NOMO-1 treated with DMSO at 0.1 percent for 48 hours (cell line): ENCODE data around the gene TNFRSF4.

Experiments
- DNase-seq: peaks from one replicate; lab custom pipeline; 2025; ENCODE audit not compliant: unreplicated experiment; lab: John Stamatoyannopoulos, UW

Gene TNFRSF4

DNA sequence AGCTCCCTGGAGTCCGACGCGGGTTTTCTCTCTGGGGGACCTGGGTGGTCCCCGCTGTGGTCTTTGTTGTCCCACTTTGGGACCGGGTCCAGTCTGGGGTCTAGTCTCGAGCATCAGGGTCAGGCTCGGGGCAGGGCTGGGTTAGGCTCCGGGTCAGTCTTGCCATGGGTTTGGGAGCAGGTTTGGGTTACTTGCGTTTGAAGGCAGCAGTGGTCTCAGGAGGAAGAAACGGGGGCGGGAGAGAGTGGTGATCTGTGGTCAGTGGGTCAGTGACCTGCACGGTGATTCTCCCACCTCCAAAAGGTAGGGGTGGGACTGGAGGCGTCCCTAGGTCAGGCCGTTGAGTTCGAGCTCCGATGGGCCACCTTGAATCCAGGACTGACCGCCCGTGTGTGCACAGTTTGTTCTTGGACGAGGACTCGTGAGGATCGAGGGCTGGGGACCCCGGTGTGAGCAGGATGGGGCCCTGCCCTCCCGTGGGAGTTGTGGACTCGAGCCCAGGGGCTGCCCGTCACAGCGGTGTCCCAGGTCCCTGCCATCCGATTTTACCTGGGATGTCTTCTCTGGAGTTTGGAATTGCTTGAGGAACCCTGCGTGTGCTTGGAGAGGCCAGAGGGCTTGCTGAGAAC is 20.3 kb upstream of the TNFRSF4 start:
- DNase-seq, result no peak

DNA sequence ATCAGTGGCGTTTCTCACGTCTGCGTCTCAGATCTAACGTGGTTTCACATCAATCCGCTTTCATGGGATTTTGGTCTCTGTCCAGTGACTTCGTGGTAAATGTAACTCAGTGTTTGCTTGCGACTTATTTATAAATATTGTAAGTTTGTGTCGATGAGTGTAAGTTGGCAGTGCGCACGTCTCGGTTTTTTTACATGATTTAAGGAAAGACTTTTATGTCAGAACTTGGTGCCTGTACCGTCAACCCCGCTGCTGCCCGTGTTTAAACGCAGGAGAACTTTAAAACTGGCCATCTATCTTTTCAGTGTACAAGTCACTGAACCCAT is 19.6 kb upstream of the TNFRSF4 start:
- DNase-seq, result no peak

GRCh38 chr1:1232796-1233566 is 19.0 kb upstream of the TNFRSF4 start:
- no peak for DNase-seq

- DNase-seq, result no peak
Measured at GRCh38 chr1:1232208-1232795, 18.3 kb upstream of the TNFRSF4 start, which contains the start of gene B3GALT6. Gene B3GALT6, plus strand, starts transcription at chr1:1232237. Its CDS starts 42 bp downstream, at chr1:1232279.

GRCh38 chr1:1231400-1232207 is 17.7 kb upstream of the TNFRSF4 start, which contains the start of gene SDF4:
Gene SDF4, minus strand, starts transcription at chr1:1232001. Its CDS starts 3,229 bp downstream, at chr1:1228772.
- DNase-seq, result peak; percentile 92

- peak; percentile 26 for DNase-seq
Measured at GRCh38 chr1:1230656-1231399, 16.9 kb upstream of the TNFRSF4 start.

GRCh38 chr1:1229770-1230169 is 15.8 kb upstream of the TNFRSF4 start:
- DNase-seq, result no peak

GRCh38 chr1:1228596-1229321 is 14.8 kb upstream of the TNFRSF4 start:
- DNase-seq, result no peak

DNA sequence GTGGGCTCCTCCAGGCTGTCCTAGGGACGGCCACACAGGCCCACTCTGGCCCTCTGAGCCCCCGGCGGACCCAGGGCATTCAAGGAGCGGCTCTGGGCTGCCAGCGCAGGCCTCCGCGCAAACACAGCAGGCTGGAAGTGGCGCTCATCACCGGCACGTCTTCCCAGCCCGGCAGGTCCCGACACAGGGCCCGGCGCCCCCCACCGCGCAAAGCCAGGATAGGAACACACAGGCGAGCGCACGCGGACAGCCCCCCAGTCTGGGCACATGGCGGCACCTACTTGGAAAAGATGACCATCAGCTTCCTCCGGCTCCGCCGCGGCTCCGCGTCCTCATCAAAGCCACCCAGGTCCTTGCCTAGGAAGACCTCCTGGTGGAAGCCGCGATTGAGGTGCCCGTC is 14.2 kb upstream of the TNFRSF4 start:
- no peak for DNase-seq

DNA sequence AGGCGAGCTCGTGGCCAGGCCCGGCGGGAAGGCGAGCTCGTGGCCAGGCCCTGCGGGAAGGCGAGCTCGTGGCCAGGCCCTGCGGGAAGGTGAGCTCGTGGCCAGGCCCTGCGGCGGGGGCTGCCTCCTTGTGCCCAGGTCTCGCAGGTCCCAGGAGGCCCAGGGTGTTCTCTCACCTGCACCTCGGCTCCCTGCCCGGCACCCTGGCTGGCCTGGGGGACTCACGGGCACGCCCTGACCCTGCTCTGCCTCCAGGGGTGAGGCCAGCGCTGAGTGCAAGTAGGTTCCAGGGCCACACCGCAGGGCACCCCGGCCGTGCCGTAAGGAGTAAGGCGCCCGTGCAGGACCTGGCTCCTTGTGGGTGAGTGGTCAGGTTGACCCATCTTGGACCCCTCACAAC is 13.4 kb upstream of the TNFRSF4 start:
- DNase-seq, result no peak

DNA sequence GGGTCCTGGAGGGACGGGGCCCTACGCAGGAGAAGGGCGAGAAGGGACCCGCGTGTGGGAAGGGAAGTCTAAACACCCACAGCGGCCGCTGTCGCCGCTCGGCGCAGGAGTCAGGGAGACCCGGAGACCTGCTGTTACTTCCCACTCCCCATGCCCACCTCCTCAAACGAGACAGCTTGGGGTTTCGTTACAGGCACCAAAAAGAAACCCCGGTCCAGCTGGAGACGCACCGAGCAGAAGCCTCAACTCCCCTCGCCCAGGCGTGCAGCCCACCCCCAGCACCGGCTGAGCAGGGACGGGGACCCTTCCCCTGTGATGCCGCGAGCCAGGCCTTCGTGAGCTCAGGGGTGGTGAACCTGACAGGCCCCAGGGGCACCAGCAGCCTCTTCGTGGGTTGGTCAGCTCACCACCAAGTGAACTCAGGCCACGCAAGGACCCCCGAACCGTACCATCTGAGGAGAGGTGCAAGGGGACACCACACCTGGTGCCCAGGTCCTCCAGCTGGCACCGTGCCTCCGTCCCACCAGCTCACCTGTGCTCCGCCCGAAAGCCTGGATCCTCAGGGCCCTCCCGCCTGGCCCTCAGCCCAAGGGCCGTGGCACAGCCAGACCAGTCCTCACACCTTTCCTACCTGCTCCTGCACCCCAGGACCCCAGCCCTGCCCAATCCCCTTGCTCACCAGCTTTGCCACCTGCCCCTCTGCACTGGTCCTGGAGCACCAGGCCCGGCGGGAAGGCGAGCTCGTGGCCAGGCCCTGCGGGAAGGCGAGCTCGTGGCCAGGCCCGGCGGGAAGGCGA is 12.8 kb upstream of the TNFRSF4 start:
- DNase-seq, result no peak

DNA sequence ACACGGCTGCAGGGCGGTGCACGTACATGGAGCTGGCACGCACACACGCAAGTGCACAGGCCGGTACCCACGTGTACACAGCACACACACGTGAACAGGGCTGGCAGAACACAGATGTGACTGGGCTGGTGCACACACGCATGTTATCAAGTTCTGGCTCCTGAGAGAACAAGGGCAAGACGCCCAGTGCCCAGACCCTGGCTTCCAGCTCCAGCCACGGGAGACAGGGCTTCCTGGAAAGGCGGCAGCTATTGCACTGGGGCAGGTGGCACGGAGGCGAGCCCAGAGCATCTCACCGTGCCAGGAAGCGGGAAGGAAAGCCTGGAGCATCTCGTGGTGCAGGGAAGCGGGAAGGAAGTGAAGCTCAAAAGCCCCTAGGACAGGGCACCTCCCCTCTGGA is 12.0 kb upstream of the TNFRSF4 start:
- no peak for DNase-seq

DNA sequence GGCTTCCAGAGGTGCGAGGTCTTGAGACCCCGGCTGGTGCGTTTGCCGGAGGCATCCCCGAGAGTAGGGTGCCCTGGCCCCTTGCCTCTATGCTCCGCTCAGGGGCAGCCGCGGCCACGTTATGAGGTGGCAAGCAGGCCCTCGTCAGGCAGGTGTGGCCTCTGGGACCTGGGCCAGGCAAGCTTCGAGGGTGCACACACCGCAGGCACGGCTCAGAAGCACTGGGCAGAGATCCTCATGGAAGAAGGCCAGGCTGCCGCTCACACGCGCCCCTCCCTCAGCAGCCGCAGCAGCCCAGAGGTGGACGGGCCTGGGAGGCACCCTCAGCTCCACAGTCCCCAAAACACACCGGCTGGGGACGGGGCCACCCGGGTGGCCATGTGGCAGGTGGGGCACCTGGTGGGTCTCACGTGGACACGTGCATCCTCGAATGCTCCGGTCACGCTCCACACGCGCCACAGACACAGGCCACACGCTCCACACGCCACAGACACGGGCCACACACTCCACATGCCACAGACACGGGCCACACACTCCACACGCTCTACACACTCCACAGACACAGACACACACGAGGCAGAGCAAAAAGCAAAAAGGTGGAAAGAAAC is 11.4 kb upstream of the TNFRSF4 start:
- no peak for DNase-seq

DNA sequence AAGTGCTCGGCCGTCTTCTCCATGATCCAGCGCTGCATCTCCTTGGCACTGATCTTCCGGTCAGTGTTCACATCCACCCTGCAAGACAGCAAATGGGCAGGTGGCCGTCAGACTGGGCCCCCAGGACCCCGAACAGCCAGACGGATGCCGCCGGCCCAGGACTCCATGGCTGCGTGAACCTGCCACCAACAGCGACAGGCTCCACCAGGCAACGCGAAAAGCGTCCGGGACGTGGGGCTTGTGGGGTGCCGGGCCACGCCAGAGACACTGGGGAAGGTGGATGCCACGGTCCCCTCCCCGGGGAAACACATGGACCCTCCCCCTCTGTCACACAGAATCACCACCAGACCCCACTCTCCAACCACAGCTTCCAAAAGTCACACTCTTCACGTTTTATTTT is 9.9 kb upstream of the TNFRSF4 start:
- no peak for DNase-seq

- DNase-seq, result no peak
Measured at GRCh38 chr1:1223321-1223720, 9.4 kb upstream of the TNFRSF4 start.

- no peak for DNase-seq
Measured at GRCh38 chr1:1222575-1223225, 8.7 kb upstream of the TNFRSF4 start.

DNA sequence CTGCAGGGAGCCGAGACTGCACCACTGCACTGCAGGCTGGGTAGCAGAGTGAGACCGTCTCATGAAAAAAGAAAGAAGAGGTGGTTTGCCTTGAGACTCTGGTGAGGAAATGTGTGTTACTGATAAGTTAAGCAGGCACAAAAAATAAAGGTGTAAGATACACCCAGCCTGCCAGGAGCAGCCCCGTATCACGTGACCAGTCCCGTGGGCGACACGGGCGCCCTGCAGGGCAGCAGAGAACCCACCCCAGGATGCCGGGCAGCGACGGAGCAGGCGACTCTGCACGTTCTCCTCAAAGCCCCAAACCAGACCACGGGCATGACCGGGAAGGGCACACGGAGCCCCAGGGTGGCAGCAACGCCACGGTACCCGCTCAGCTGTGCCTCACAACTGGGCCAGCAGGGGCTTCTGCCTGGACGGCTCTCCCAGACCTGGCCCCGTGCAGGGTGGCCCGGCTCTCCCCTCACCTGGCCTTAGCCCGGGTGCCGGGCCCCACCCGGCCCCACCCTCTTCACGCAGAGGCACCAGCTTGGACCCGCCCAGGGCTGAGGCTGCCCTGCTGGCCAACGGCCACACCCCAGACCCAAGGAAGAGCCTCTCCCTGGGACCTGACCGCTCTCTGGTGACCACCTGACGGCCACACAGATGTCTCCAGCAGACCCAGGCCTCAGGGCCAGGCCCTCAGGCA is 8.1 kb upstream of the TNFRSF4 start:
- DNase-seq, result no peak

GRCh38 chr1:1220197-1220596 is 6.2 kb upstream of the TNFRSF4 start:
- no peak for DNase-seq
